HEK293 (cell line): ENCODE data around the gene YWHAQ.

Source experiments
- CTCF ChIA-PET: fragments of 350-600 bp; formaldehyde crosslinking; extraction: SDS; loops from one replicate; lab custom pipeline; 2021; ENCODE audit warnings: antibody characterized with exemption; lab: Yijun Ruan, JAX
- POLR2A ChIA-PET: fragments of 300-600 bp; formaldehyde crosslinking; extraction: SDS; loops from one replicate; lab custom pipeline; 2020; ENCODE audit warnings: antibody characterized with exemption, inconsistent platforms; lab: Yijun Ruan, JAX
- H3K27ac ChIP-seq: fragments of 200-500 bp; sonication (Bioruptor generic); 2 replicates; pipeline ENCODE4 v1.5.1; 2014; ENCODE audit warnings: low read depth, low read length, control low read depth, inconsistent platforms; ENCODE audit errors: extremely low read depth
- H3K36me3 ChIP-seq, 2 experiments: fragments of 200-500 bp in 1 of 2; sonication (Bioruptor generic) in 1 of 2; 1 replicate in 1 of 2; 2 replicates in 1 of 2; pipeline ENCODE4 v1.5.1; 2014 to 2017; ENCODE audit warnings: inconsistent platforms in 2 of 2, low read length in 2 of 2; ENCODE audit not compliant: control insufficient read depth in 2 of 2, insufficient read depth in 1 of 2
- H3K4me1 ChIP-seq: fragments of 200-500 bp; sonication (Bioruptor generic); 2 replicates; pipeline ENCODE4 v1.5.1; 2014; ENCODE audit warnings: mild to moderate bottlenecking, low read length, inconsistent platforms; ENCODE audit not compliant: control insufficient read depth, insufficient read depth
- H3K4me3 ChIP-seq: 2 replicates; pipeline ENCODE4 v1.5.1; 2011; ENCODE audit warnings: low read depth, mild to moderate bottlenecking, control low read depth, low read length, moderate library complexity
- H3K9me3 ChIP-seq: fragments of 200-500 bp; sonication (Bioruptor generic); 2 replicates; pipeline ENCODE4 v1.5.1; 2014; ENCODE audit warnings: low read depth, low read length, inconsistent platforms; ENCODE audit not compliant: control insufficient read depth, insufficient read depth
- BCL11B ChIP-seq: fragments of 450-650 bp; formaldehyde crosslinking; IDR thresholded peaks from 2 replicates; pipeline ENCODE4 v1.5.1; 2016; ENCODE audit warnings: low read depth, missing biosample characterization, missing genetic modification characterization
- EGR2 ChIP-seq: fragments of 450-650 bp; formaldehyde crosslinking; IDR thresholded peaks from 2 replicates; pipeline ENCODE4 v1.5.1; 2016; ENCODE audit warnings: low read depth, missing biosample characterization, missing genetic modification characterization
- GFI1B ChIP-seq: fragments of 450-650 bp; formaldehyde crosslinking; IDR thresholded peaks from 2 replicates; pipeline ENCODE4 v1.5.1; 2016; ENCODE audit warnings: missing biosample characterization, missing genetic modification characterization
- GLI4 ChIP-seq: fragments of 450-650 bp; formaldehyde crosslinking; IDR thresholded peaks from 2 replicates; pipeline ENCODE4 v1.5.1; 2016; ENCODE audit warnings: missing biosample characterization, missing genetic modification characterization
- HOXC10 ChIP-seq: sonication (generic); formaldehyde crosslinking; IDR thresholded peaks from 2 replicates; pipeline ENCODE4 v1.8.1; 2023; ENCODE audit warnings: mild to moderate bottlenecking, missing genetic modification reagents
- MEIS1 ChIP-seq: sonication (generic); formaldehyde crosslinking; IDR thresholded peaks from 2 replicates; pipeline ENCODE4 v1.8.1; 2022; ENCODE audit warnings: missing genetic modification reagents, mild to moderate bottlenecking, borderline replicate concordance
- MZF1 ChIP-seq: fragments of 450-650 bp; formaldehyde crosslinking; IDR thresholded peaks from 2 replicates; pipeline ENCODE4 v1.5.1; 2017; ENCODE audit warnings: missing biosample characterization, missing genetic modification characterization, borderline replicate concordance
- PATZ1 ChIP-seq: fragments of 450-650 bp; formaldehyde crosslinking; IDR thresholded peaks from 2 replicates; pipeline ENCODE4 v1.5.1; 2016; ENCODE audit warnings: missing biosample characterization, missing genetic modification characterization
- SCRT2 ChIP-seq: fragments of 450-650 bp; formaldehyde crosslinking; IDR thresholded peaks from 2 replicates; pipeline ENCODE4 v1.5.1; 2016; ENCODE audit warnings: missing biosample characterization, missing genetic modification characterization
- SETDB1 ChIP-seq: IDR thresholded peaks from one replicate; pipeline ENCODE4 v1.6.1; 2017; ENCODE audit warnings: mild to moderate bottlenecking, low read length, moderate library complexity, mixed read lengths; ENCODE audit not compliant: insufficient read length
- WT1 ChIP-seq: fragments of 450-650 bp; formaldehyde crosslinking; IDR thresholded peaks from 2 replicates; pipeline ENCODE4 v1.5.1; 2016; ENCODE audit warnings: missing biosample characterization, missing genetic modification characterization
- ZEB2 ChIP-seq: fragments of 450-650 bp; formaldehyde crosslinking; IDR thresholded peaks from 2 replicates; pipeline ENCODE4 v1.5.1; 2016; ENCODE audit warnings: missing biosample characterization, missing genetic modification characterization
- ZIC2 ChIP-seq: fragments of 450-650 bp; formaldehyde crosslinking; IDR thresholded peaks from 2 replicates; pipeline ENCODE4 v1.5.1; 2016; ENCODE audit warnings: missing biosample characterization, missing genetic modification characterization
- ZNF10 ChIP-seq: fragments of 450-650 bp; formaldehyde crosslinking; IDR thresholded peaks from 2 replicates; pipeline ENCODE4 v1.5.1; 2017; ENCODE audit warnings: missing biosample characterization, missing genetic modification characterization
- ZNF112 ChIP-seq: fragments of 450-650 bp; formaldehyde crosslinking; IDR thresholded peaks from 2 replicates; pipeline ENCODE4 v1.5.0; 2017; ENCODE audit warnings: missing biosample characterization, missing genetic modification characterization
- ZNF175 ChIP-seq: fragments of 450-650 bp; formaldehyde crosslinking; IDR thresholded peaks from 2 replicates; pipeline ENCODE4 v1.5.1; 2016; ENCODE audit warnings: missing biosample characterization, missing genetic modification characterization
- ZNF24 ChIP-seq: fragments of 450-650 bp; formaldehyde crosslinking; IDR thresholded peaks from 2 replicates; pipeline ENCODE4 v1.5.1; 2016; ENCODE audit warnings: missing biosample characterization, missing genetic modification characterization
- ZNF391 ChIP-seq: fragments of 450-650 bp; formaldehyde crosslinking; IDR thresholded peaks from 2 replicates; pipeline ENCODE4 v1.5.1; 2016; ENCODE audit warnings: low read depth, missing biosample characterization, missing genetic modification characterization, borderline replicate concordance
- ZNF416 ChIP-seq: fragments of 450-650 bp; formaldehyde crosslinking; IDR thresholded peaks from 2 replicates; pipeline ENCODE4 v1.5.1; 2016; ENCODE audit warnings: missing biosample characterization, missing genetic modification characterization
- ZNF48 ChIP-seq: fragments of 450-650 bp; formaldehyde crosslinking; IDR thresholded peaks from 2 replicates; pipeline ENCODE4 v1.5.1; 2016; ENCODE audit warnings: missing biosample characterization, missing genetic modification characterization
- ZNF529 ChIP-seq: fragments of 450-650 bp; formaldehyde crosslinking; IDR thresholded peaks from 2 replicates; pipeline ENCODE4 v1.5.1; 2017; ENCODE audit warnings: missing genetic modification characterization, missing biosample characterization; ENCODE audit not compliant: insufficient replicate concordance
- ZNF549 ChIP-seq: fragments of 450-650 bp; IDR thresholded peaks from 2 replicates; pipeline ENCODE4 v1.5.1; 2018; ENCODE audit warnings: missing biosample characterization, missing genetic modification characterization, mild to moderate bottlenecking, inconsistent platforms, moderate library complexity
- ZNF624 ChIP-seq: fragments of 450-650 bp; formaldehyde crosslinking; IDR thresholded peaks from 2 replicates; pipeline ENCODE4 v1.5.1; 2017; ENCODE audit warnings: missing biosample characterization, missing genetic modification characterization
- ZNF629 ChIP-seq: fragments of 450-650 bp; formaldehyde crosslinking; IDR thresholded peaks from 2 replicates; pipeline ENCODE4 v1.5.1; 2017; ENCODE audit warnings: missing biosample characterization, missing genetic modification characterization
- ZNF670 ChIP-seq: fragments of 450-650 bp; formaldehyde crosslinking; IDR thresholded peaks from 2 replicates; pipeline ENCODE4 v1.5.1; 2016; ENCODE audit warnings: missing biosample characterization, missing genetic modification characterization, low read depth
- ZNF747 ChIP-seq: fragments of 450-650 bp; formaldehyde crosslinking; IDR thresholded peaks from 2 replicates; pipeline ENCODE4 v1.5.1; 2016; ENCODE audit warnings: missing biosample characterization, missing genetic modification characterization
- ZSCAN30 ChIP-seq: fragments of 450-650 bp; IDR thresholded peaks from 2 replicates; pipeline ENCODE4 v1.5.1; 2018; ENCODE audit warnings: missing biosample characterization, mild to moderate bottlenecking, missing genetic modification characterization, moderate library complexity
- TF ChIP-seq, protein P1 (sequence below): fragments of 450-650 bp; formaldehyde crosslinking; IDR thresholded peaks from 2 replicates; pipeline ENCODE4 v1.5.1; 2017; ENCODE audit warnings: missing biosample characterization, missing genetic modification characterization

Gene YWHAQ

DNA sequence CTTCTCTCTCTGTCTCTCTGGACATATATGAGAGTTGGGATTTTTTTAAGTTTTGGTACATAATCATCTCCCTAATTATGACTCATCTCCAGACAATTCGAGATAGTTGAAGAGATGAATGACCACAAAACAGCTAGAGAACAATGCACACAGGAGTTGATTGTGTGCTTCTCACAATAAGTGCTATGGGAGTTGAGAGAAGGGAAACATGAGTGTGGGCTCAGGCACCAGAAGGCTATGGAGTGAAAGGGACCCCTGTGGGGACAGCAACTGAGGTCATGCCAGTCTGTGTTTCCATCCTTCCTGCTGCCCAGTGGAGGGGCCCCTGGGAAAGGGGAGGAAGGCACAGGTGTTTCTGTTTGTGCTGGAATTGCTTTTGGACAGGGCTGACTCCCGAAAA is 6.5 kb upstream of the YWHAQ start:
- Histone ChIP-seq H3K9me3 (no peaks in the 10 kb centered on the region), H3K4me1 (no peaks in the 10 kb centered on the region), H3K36me3 (no peaks in the 10 kb centered on the region), H3K4me3 (no peak overlapping the region), H3K27ac (no peak overlapping the region)
- CTCF ChIA-PET: interaction anchor here (0.6 kb wide), 2 partner anchors 9 to 200 kb away, joined by 3 to 4 read pairs; no protein-coding TSS in a partner anchor
- POLR2A ChIA-PET: interaction anchor here (0.6 kb wide), 1 partner anchor 486 kb away, joined by 4 read pairs; no protein-coding TSS in a partner anchor
- TF ChIP-seq ZNF629 (tag by site-specific recombination) (no peak), ZIC2 (tag by site-specific recombination) (0 out of 2 replicates have a peak, but pooled peaks have one; percentile 9), SETDB1 (no peak), ZNF175 (tag by site-specific recombination) (no peak)

DNA sequence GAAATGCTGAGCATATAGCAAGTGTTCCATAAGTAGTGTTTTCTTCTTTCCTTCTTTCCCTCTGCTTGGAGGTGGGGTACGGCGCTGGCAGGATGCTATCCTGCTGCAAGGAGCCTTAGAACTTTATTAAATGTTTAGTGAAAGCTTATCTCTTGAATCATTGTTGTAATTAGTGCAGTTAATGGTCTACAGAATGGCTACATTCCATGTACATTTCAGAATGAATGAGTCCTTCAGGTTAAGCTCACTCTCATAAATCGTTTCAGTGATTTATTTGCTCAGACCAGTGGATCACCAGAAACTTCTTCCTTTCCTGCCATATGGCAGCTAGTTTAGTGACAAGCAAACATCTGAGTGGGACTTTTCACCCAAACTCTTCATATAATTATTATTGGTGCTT is 3.3 kb upstream of the YWHAQ start:
- Histone ChIP-seq H3K36me3 (peaks cover 0 to 9% of the 10 kb centered on the region in 2 experiments; a peak in 1 of 3 replicates), H3K4me1 (no peaks in the 10 kb centered on the region), H3K27ac (no peak overlapping the region), H3K4me3 (no peak overlapping the region), H3K9me3 (no peaks in the 10 kb centered on the region)
- CTCF ChIA-PET: no interaction called here
- POLR2A ChIA-PET: interaction anchor here (0.5 kb wide), 1 partner anchor 166 kb away, joined by 5 read pairs; no protein-coding TSS in a partner anchor
- TF ChIP-seq, protein P1, sequence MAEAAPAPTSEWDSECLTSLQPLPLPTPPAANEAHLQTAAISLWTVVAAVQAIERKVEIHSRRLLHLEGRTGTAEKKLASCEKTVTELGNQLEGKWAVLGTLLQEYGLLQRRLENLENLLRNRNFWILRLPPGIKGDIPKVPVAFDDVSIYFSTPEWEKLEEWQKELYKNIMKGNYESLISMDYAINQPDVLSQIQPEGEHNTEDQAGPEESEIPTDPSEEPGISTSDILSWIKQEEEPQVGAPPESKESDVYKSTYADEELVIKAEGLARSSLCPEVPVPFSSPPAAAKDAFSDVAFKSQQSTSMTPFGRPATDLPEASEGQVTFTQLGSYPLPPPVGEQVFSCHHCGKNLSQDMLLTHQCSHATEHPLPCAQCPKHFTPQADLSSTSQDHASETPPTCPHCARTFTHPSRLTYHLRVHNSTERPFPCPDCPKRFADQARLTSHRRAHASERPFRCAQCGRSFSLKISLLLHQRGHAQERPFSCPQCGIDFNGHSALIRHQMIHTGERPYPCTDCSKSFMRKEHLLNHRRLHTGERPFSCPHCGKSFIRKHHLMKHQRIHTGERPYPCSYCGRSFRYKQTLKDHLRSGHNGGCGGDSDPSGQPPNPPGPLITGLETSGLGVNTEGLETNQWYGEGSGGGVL (tag by site-specific recombination): no peak
- TF ChIP-seq MZF1 (no peak), ZNF391 (no peak), ZNF624 (tag by site-specific recombination) (no peak), GFI1B (tag by site-specific recombination) (no peak), ZNF529 (tag by site-specific recombination) (no peak), ZNF10 (tag by site-specific recombination) (no peak), MEIS1 (CRISPR knock-in tag) (no peak), ZNF549 (tag by site-specific recombination) (no peak), ZNF747 (tag by site-specific recombination) (no peak), EGR2 (no peak), PATZ1 (tag by site-specific recombination) (no peak), GLI4 (no peak)

DNA sequence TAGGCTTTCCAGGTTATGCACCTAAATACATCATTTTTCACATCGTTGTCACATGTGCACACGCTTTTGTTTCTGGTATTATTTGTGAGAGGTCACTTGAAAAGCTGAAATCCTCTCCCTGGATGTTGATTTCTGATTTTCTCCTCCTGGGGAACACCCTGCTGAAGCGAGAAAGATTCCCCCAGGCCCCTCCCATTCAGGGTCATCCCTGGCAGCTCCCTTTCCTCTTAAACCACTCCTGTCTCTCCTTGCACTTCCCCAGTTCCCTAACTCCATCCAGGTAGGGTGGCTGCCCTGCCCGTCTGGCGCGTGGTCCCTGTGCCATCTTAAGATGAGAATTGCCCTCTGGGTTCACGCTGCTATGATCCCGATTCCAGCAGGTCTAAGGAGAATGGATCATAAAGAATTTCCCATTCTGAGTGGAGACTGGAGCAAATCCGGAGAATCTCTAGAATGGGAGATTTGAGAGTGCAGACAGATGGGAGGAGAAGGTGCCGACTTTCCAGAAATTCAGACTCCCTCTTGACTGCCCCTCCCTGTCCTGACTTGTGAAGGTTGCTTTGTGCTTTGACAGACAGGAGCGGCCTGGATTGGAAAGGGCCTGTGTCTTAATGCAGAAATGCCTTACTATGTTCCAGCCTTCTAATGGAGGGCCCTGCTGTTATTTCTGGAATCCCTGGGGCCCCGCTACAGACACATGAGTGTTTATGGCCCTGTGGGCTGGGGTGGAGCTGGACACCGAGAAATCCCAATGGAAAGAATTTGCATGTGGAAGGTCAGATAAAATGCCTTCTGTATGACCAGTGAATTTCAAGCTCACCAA is 1.3 kb upstream of the YWHAQ start:
- ChIA-PET CTCF (interaction anchor here (1.2 kb wide), 1 partner anchor 17 kb away, joined by 6 read pairs; no protein-coding TSS in a partner anchor), POLR2A (interaction anchor here (1.0 kb wide), 1 partner anchor 101 kb away, joined by 4 read pairs; no protein-coding TSS in a partner anchor)
- Histone ChIP-seq H3K9me3 (no peaks in the 10 kb centered on the region), H3K27ac (no peak overlapping the region), H3K36me3 (peaks cover 0 to 28% of the 10 kb centered on the region in 2 experiments; a peak in 2 of 3 replicates), H3K4me3 (no peak overlapping the region), H3K4me1 (0 out of 2 replicates have a peak, but pooled peaks cover 4% of the 10 kb centered on the region)
- TF ChIP-seq WT1 (tag by site-specific recombination): no peak
- no peak for TF ChIP-seq SCRT2 (tag by site-specific recombination)
- TF ChIP-seq ZNF670: no peak
- no peak for TF ChIP-seq ZEB2 (tag by site-specific recombination)
- no peak for TF ChIP-seq ZNF112
- TF ChIP-seq HOXC10 (CRISPR knock-in tag): no peak
- TF ChIP-seq ZNF24 (tag by site-specific recombination): no peak
- no peak for TF ChIP-seq GFI1B (tag by site-specific recombination)
- no peak for TF ChIP-seq BCL11B (tag by site-specific recombination)
- TF ChIP-seq ZNF416: no peak
- TF ChIP-seq GLI4: no peak
- TF ChIP-seq ZNF529 (tag by site-specific recombination): no peak
- TF ChIP-seq ZSCAN30 (tag by site-specific recombination): no peak
- no peak for TF ChIP-seq ZNF48 (tag by site-specific recombination)
